HCT116 (cell line): Measurements from ENCODE around the gene DCTN4. TPM values are rescaled to one million over a fixed set of nuclear protein-coding genes. Genes with fewer than 3 reads are reported as not detected.

Experiments
- ATAC-seq: fragments of 200-7000 bp; cut with Tn5 transposase; 2 replicates; pipeline ENCODE4 v1.9.1; 2020; ENCODE audit warnings: mild to moderate bottlenecking, moderate library complexity
- BruUV-seq: library from RNA; stranded (reverse); fragments of 400-500 nt; replicated peaks from 2 replicates; lab custom pipeline; 2021; lab: Mats Ljungman, UMichigan
- CTCF ChIA-PET: fragments of 300-600 bp; sonication (Branson Sonifier 250); formaldehyde crosslinking; loops from one replicate; lab custom pipeline; 2021; ENCODE audit warnings: antibody characterized with exemption; lab: Charles Lee
- POLR2A ChIA-PET: fragments of 300-600, 350-600 bp; sonication (Branson Sonifier 250); formaldehyde crosslinking; loops from one replicate; lab custom pipeline; 2021; ENCODE audit warnings: antibody characterized with exemption; lab: Charles Lee
- RAD21 ChIA-PET, 2 experiments: fragments of 300-600 bp; sonication (Branson Sonifier 250); formaldehyde crosslinking; loops; one replicate each; lab custom pipeline; 2023; ENCODE audit warnings: low total read pairs in 2 of 2; ENCODE audit not compliant: uncharacterized antibody in 2 of 2, unreplicated experiment in 2 of 2, low non-redundant PET in 1 of 2; lab: Charles Lee
- DNase-seq: peaks from one replicate; pipeline ENCODE4 v3.0.0-alpha.2; 2010; ENCODE audit warnings: low read depth, low spot score
- H2AFZ ChIP-seq: fragments of 200-600 bp; shearing (Covaris generic), sonication (generic); 2 replicates; pipeline ENCODE4 v1.6.1; 2017; ENCODE audit warnings: low read depth, mixed run types, mixed read lengths, antibody characterized with exemption, low read length; ENCODE audit not compliant: poor library complexity, severe bottlenecking
- H3K27ac ChIP-seq: 2 replicates; pipeline ENCODE4 v1.5.1; 2012; ENCODE audit warnings: low read depth, low read length
- H3K27me3 ChIP-seq: fragments of 200-600 bp; sonication (generic); 2 replicates; pipeline ENCODE4 v1.6.1; 2016; ENCODE audit warnings: mixed run types, low read length, mixed read lengths; ENCODE audit not compliant: insufficient read depth
- H3K36me3 ChIP-seq, 2 experiments: fragments of 200-500 bp in 1 of 2; fragments of 200-600 bp in 1 of 2; sonication (Bioruptor generic) in 1 of 2; sonication (generic) in 1 of 2; 2 replicates each; pipeline versions ENCODE4 v1.5.1 to v1.6.1; 2014 to 2016; ENCODE audit warnings: low read length in 2 of 2, inconsistent platforms in 1 of 2, mixed read lengths in 1 of 2, mixed run types in 1 of 2; ENCODE audit not compliant: insufficient read depth in 2 of 2, control insufficient read depth in 1 of 2
- H3K4me1 ChIP-seq, 2 experiments: fragments of 200-600 bp in 1 of 2; sonication (generic) in 1 of 2; 2 replicates each; pipeline versions ENCODE4 v1.5.1 to v1.6.1; 2012 to 2017; ENCODE audit warnings: low read length in 2 of 2, inconsistent platforms in 1 of 2, mild to moderate bottlenecking in 1 of 2, mixed read lengths in 1 of 2, mixed run types in 1 of 2, moderate library complexity in 1 of 2; ENCODE audit not compliant: insufficient read depth in 2 of 2, control insufficient read depth in 1 of 2
- H3K4me2 ChIP-seq: fragments of 200-600 bp; sonication (generic); 2 replicates; pipeline ENCODE4 v1.6.1; 2017; ENCODE audit warnings: mixed run types, low read length, mixed read lengths
- H3K4me3 ChIP-seq, 2 experiments: fragments of 200-600 bp in 1 of 2; sonication (generic) in 1 of 2; replicated peaks in 1 of 2; 2 replicates each; pipeline ENCODE4 v1.5.1; 2011 to 2016; ENCODE audit warnings: low read length in 2 of 2, control low read depth in 1 of 2, low read depth in 1 of 2, mild to moderate bottlenecking in 1 of 2, mixed read lengths in 1 of 2, mixed run types in 1 of 2
- H3K79me2 ChIP-seq: fragments of 200-600 bp; sonication (generic); 2 replicates; pipeline ENCODE4 v1.6.1; 2017; ENCODE audit warnings: mild to moderate bottlenecking, mixed run types, low read length, moderate library complexity, mixed read lengths; ENCODE audit not compliant: insufficient read depth
- H3K9ac ChIP-seq: fragments of 200-600 bp; sonication (generic); 2 replicates; pipeline ENCODE4 v1.6.1; 2016; ENCODE audit warnings: low read length, mixed read lengths
- H3K9me2 ChIP-seq: fragments of 200-600 bp; sonication (generic), shearing (Covaris generic); 2 replicates; pipeline ENCODE4 v1.6.1; 2017; ENCODE audit warnings: mixed run types, mild to moderate bottlenecking, moderate library complexity; ENCODE audit not compliant: insufficient read depth
- H3K9me3 ChIP-seq, 2 experiments: fragments of 200-500 bp in 1 of 2; fragments of 200-600 bp in 1 of 2; sonication (Bioruptor generic) in 1 of 2; sonication (generic) in 1 of 2; 2 replicates each; pipeline ENCODE4 v1.6.1; 2014 to 2017; ENCODE audit warnings: low read length in 2 of 2, mixed read lengths in 2 of 2, inconsistent platforms in 1 of 2, low read depth in 1 of 2, mild to moderate bottlenecking in 1 of 2, mixed run types in 1 of 2, moderate library complexity in 1 of 2; ENCODE audit not compliant: control insufficient read depth in 1 of 2, insufficient read depth in 1 of 2
- H4K20me1 ChIP-seq: fragments of 200-600 bp; sonication (generic), shearing (Covaris generic); 2 replicates; pipeline ENCODE4 v1.6.1; 2017; ENCODE audit warnings: mixed run types, mild to moderate bottlenecking, moderate library complexity; ENCODE audit not compliant: insufficient read depth
- ATF3 ChIP-seq: IDR thresholded peaks from 2 replicates; pipeline ENCODE4 v1.6.1; 2012
- CEBPB ChIP-seq: IDR thresholded peaks from 2 replicates; pipeline ENCODE4 v1.6.1; 2012; ENCODE audit warnings: low read depth
- CTCF ChIP-seq, 3 experiments: fragments of 200-600 bp in 1 of 3; sonication (generic) in 1 of 3; IDR thresholded peaks in 2 of 3; conservative IDR thresholded peaks in 1 of 3; 2 replicates each; pipeline ENCODE4 v1.5.1; 2012 to 2017; ENCODE audit warnings: low read depth in 2 of 3, low read length in 2 of 3, antibody characterized with exemption in 1 of 3, borderline replicate concordance in 1 of 3, control low read depth in 1 of 3, mild to moderate bottlenecking in 1 of 3, mixed read lengths in 1 of 3, mixed run types in 1 of 3, moderate library complexity in 1 of 3; ENCODE audit not compliant: insufficient read depth in 1 of 3
- EGR1 ChIP-seq: IDR thresholded peaks from 2 replicates; pipeline ENCODE4 v1.6.1; 2012; ENCODE audit warnings: low read depth
- EZH2 ChIP-seq: fragments of 200-600 bp; sonication (generic); IDR thresholded peaks from 2 replicates; pipeline ENCODE4 v1.6.1; 2017; ENCODE audit warnings: antibody characterized with exemption, mixed run types
- EZH2phosphoT487 ChIP-seq: fragments of 200-600 bp; IDR thresholded peaks from 2 replicates; pipeline ENCODE4 v1.6.1; 2018; ENCODE audit warnings: antibody characterized with exemption, borderline replicate concordance
- FOSL1 ChIP-seq: IDR thresholded peaks from 2 replicates; pipeline ENCODE4 v1.6.1; 2012; ENCODE audit warnings: low read depth
- JUND ChIP-seq: IDR thresholded peaks from 2 replicates; pipeline ENCODE4 v1.6.1; 2012
- MAX ChIP-seq: IDR thresholded peaks from 2 replicates; pipeline ENCODE4 v1.6.1; 2012
- POLR2AphosphoS5 ChIP-seq: IDR thresholded peaks from 2 replicates; pipeline ENCODE4 v1.6.1; 2011; ENCODE audit warnings: mild to moderate bottlenecking, low read depth, low read length, moderate library complexity
- RAD21 ChIP-seq: IDR thresholded peaks from 2 replicates; pipeline ENCODE4 v1.6.1; 2012; ENCODE audit warnings: low read depth, mild to moderate bottlenecking
- intact Hi-C: fragments of 100-400 bp; cut with micrococcal nuclease; formaldehyde crosslinking; loops from 2 replicates; pipeline ENCODE4 v1.10.0; 2022
- total RNA-seq: library from RNA; stranded (reverse); gene quantifications from one replicate; pipeline ENCODE4 v1.2.1, GENCODE V29; 2021; ENCODE audit not compliant: unreplicated experiment

The DCTN4 gene
- total RNA-seq, 1 experiment from 2014 or later, result 78.8 TPM

- H3K9me2 ChIP-seq, result no peaks in the 10 kb centered on the region
- no peak for TF ChIP-seq CEBPB
- no peak for TF ChIP-seq EGR1
- TF ChIP-seq ATF3, result no peak
- no peak for TF ChIP-seq CTCF (IDR thresholded peaks at IDR 0.05 in 2 of 3, conservative IDR thresholded peaks at IDR 0.05 in 1 of 3; ENCODE audit: borderline replicate concordance in 1 of 3, insufficient read depth in 1 of 3, low read depth in 2 of 3, low read length in 2 of 3)
- no peak for TF ChIP-seq MAX
- TF ChIP-seq JUND, result no peak
- TF ChIP-seq EZH2, result no peak
- TF ChIP-seq RAD21, result no peak
- no peak for TF ChIP-seq FOSL1
- TF ChIP-seq EZH2phosphoT487, result no peak
- no peak for TF ChIP-seq POLR2AphosphoS5
- no peaks in the 10 kb centered on the region for H3K36me3 ChIP-seq
- ChIA-PET CTCF (interaction anchor here (2.2 kb wide), 1 partner anchor 99 kb away, joined by 13 read pairs; no protein-coding TSS in a partner anchor), POLR2A (no interaction called here), RAD21 (no interaction called here)
- BruUV-seq, result no TSS peak
- ATAC-seq (no peak), DNase-seq (no peak)
- peaks cover 4 to 15% of the 10 kb centered on the region in 2 experiments; a peak in 3 of 4 replicates for H3K4me1 ChIP-seq
- H3K9me3 ChIP-seq, result no peaks in the 10 kb centered on the region
- no peak overlapping the region for H3K27ac ChIP-seq
- H3K9ac ChIP-seq, result no peak overlapping the region
- H3K4me3 ChIP-seq, result no peak overlapping the region
- no peaks in the 10 kb centered on the region; the same call in 1 of the 2 replicates for H3K27me3 ChIP-seq
- H3K4me2 ChIP-seq, result no peak overlapping the region
- H2AFZ ChIP-seq, result no peak overlapping the region
- no peaks in the 10 kb centered on the region for H3K79me2 ChIP-seq
- H4K20me1 ChIP-seq, result no peaks in the 10 kb centered on the region
- intact Hi-C loops, result loop anchor here (5.0 kb wide), 1 partner anchor 188 kb away; the partner anchor contains the start of gene IRGM
Measured at GRCh38 chr5:150659360-150660107, 99.3 kb downstream of the DCTN4 start.
